Fibroblast of lung (primary cell): Measurements from ENCODE around the gene TCF4. TPM values are rescaled to one million over a fixed set of nuclear protein-coding genes. Genes with fewer than 3 reads are reported as not detected.

Experiments
- DNase-seq, 2 donors: peaks; one replicate each; pipeline versions ENCODE4 v3.0.0 to v3.0.0-alpha.2; 2010; ENCODE audit warnings: low read depth in 2 of 2
- H2AFZ ChIP-seq: 2 replicates; pipeline ENCODE4 v1.5.1; 2012; ENCODE audit warnings: low read length, control low read depth, inconsistent platforms
- H3K27ac ChIP-seq: 2 replicates; pipeline ENCODE4 v1.5.1; 2011; ENCODE audit warnings: low read length, control low read depth; ENCODE audit not compliant: insufficient read depth
- H3K27me3 ChIP-seq: 2 replicates; pipeline ENCODE4 v1.5.1; 2011; ENCODE audit warnings: mild to moderate bottlenecking, low read length; ENCODE audit not compliant: control insufficient read depth, insufficient read depth
- H3K36me3 ChIP-seq: 2 replicates; pipeline ENCODE4 v1.5.1; 2011; ENCODE audit warnings: low read length; ENCODE audit not compliant: control insufficient read depth, insufficient read depth
- H3K4me1 ChIP-seq: 2 replicates; pipeline ENCODE4 v1.5.1; 2011; ENCODE audit warnings: low read length; ENCODE audit not compliant: control insufficient read depth, insufficient read depth; ENCODE audit errors: extremely low read depth
- H3K4me2 ChIP-seq: 2 replicates; pipeline ENCODE4 v1.5.1; 2011; ENCODE audit warnings: low read length, control low read depth; ENCODE audit not compliant: insufficient read depth; ENCODE audit errors: extremely low read depth
- H3K4me3 ChIP-seq, 4 experiments: fragments of 200-600 bp in 1 of 4; sonication (generic) in 1 of 4; replicated peaks in 1 of 4; 2 replicates each; pipeline ENCODE4 v1.5.1; 2011 to 2016; ENCODE audit warnings: low read length in 4 of 4, low read depth in 3 of 4, mild to moderate bottlenecking in 3 of 4, control low read depth in 2 of 4, inconsistent platforms in 1 of 4, mixed read lengths in 1 of 4; ENCODE audit not compliant: insufficient read depth in 1 of 4; ENCODE audit errors: control extremely low read depth in 1 of 4
- H3K79me2 ChIP-seq: 2 replicates; pipeline ENCODE4 v1.5.1; 2012; ENCODE audit warnings: mild to moderate bottlenecking, low read length, inconsistent platforms; ENCODE audit not compliant: control insufficient read depth, insufficient read depth
- H3K9ac ChIP-seq: 2 replicates; pipeline ENCODE4 v1.5.1; 2011; ENCODE audit warnings: mild to moderate bottlenecking, low read length, control low read depth; ENCODE audit not compliant: insufficient read depth
- H3K9me3 ChIP-seq: 2 replicates; pipeline ENCODE4 v1.5.1; 2012; ENCODE audit warnings: low read depth, low read length; ENCODE audit not compliant: control insufficient read depth, insufficient read depth
- H4K20me1 ChIP-seq: 2 replicates; pipeline ENCODE4 v1.5.1; 2011; ENCODE audit warnings: low read length; ENCODE audit not compliant: control insufficient read depth, insufficient read depth; ENCODE audit errors: extremely low read depth
- CTCF ChIP-seq, 2 donors: IDR thresholded peaks in 1 of 2; conservative IDR thresholded peaks in 1 of 2; 1 replicate in 1 of 2; 2 replicates in 1 of 2; pipeline ENCODE4 v1.5.1; 2011 to 2012; ENCODE audit warnings: low read length in 2 of 2, control low read depth in 1 of 2, inconsistent platforms in 1 of 2, low read depth in 1 of 2, mild to moderate bottlenecking in 1 of 2
- EZH2 ChIP-seq: IDR thresholded peaks from 2 replicates; pipeline ENCODE4 v1.5.1; 2012; ENCODE audit warnings: low read length, control low read depth, mild to moderate bottlenecking; ENCODE audit errors: missing control alignments
- polyA plus RNA-seq, 2 donors: library from polyadenylated mRNA; depleted of rRNA in 1 of 2; stranded (reverse) in 1 of 2; unstranded in 1 of 2; fragments of >200 nt; gene quantifications; 2 replicates each; pipeline ENCODE4 v1.2.1, GENCODE V29; 2011 to 2012; ENCODE audit warnings: missing spikeins in 1 of 2
- total RNA-seq: library from RNA; depleted of rRNA; stranded (reverse); fragments of >200 nt; gene quantifications from 2 replicates; pipeline ENCODE4 v1.2.1, GENCODE V29; 2014

TCF4 gene
- total and polyA plus RNA-seq, 2 donors (not counting 1 experiment from before 2014, with no cell fraction given) = 48.9 to 57.6 TPM

- H3K4me2 ChIP-seq = no peak overlapping the region
- H3K36me3 ChIP-seq = peaks cover 3% of the 10 kb centered on the region
- H3K9ac ChIP-seq = no peak overlapping the region
- H3K9me3 ChIP-seq = no peaks in the 10 kb centered on the region
- peak in 1 of 2 donors; percentile 23 for DNase-seq
- no peaks in the 10 kb centered on the region for H4K20me1 ChIP-seq
- H3K4me1 ChIP-seq = peaks cover 1% of the 10 kb centered on the region
- no peak overlapping the region for H3K27ac ChIP-seq
- no peak overlapping the region for H2AFZ ChIP-seq
- peaks cover 2% of the 10 kb centered on the region for H3K79me2 ChIP-seq
- no peak for TF ChIP-seq CTCF (conservative IDR thresholded peaks at IDR 0.05 in 1 of 2, IDR thresholded peaks at IDR 0.05 in 1 of 2; ENCODE audit: low read depth in 1 of 2, low read length in 2 of 2)
- no peak for TF ChIP-seq EZH2
- no peaks in the 10 kb centered on the region for H3K27me3 ChIP-seq
- no peak overlapping the region for H3K4me3 ChIP-seq
Measured at GRCh38 chr18:55280503-55280902, 307.5 kb downstream of the TCF4 start.

- Histone ChIP-seq H3K79me2 (no peaks in the 10 kb centered on the region), H3K4me1 (peaks cover 3% of the 10 kb centered on the region), H3K9me3 (no peaks in the 10 kb centered on the region), H4K20me1 (no peaks in the 10 kb centered on the region), H3K4me3 (no peak overlapping the region), H3K9ac (no peak overlapping the region), H3K27ac (no peak overlapping the region), H3K36me3 (peaks cover 2% of the 10 kb centered on the region), H3K4me2 (no peak overlapping the region), H3K27me3 (no peaks in the 10 kb centered on the region), H2AFZ (no peak overlapping the region)
- peak; percentile 89 to 92 for DNase-seq
- TF ChIP-seq EZH2 (no peak), CTCF (conservative IDR thresholded peaks at IDR 0.05 in 1 of 2, IDR thresholded peaks at IDR 0.05 in 1 of 2; ENCODE audit: low read depth in 1 of 2, low read length in 2 of 2) (peak in 1 of 2 donors; percentile 26)
Measured at GRCh38 chr18:55275039-55275901, 312.7 kb downstream of the TCF4 start.

GRCh38 chr18:55272510-55273243, 315.3 kb downstream of the TCF4 start:
- Histone ChIP-seq H2AFZ (no peak overlapping the region), H3K9ac (no peak overlapping the region), H3K27me3 (no peaks in the 10 kb centered on the region), H3K27ac (peak overlapping the region; percentile 0), H4K20me1 (no peaks in the 10 kb centered on the region), H3K4me1 (peaks cover 3% of the 10 kb centered on the region), H3K36me3 (peaks cover 4% of the 10 kb centered on the region), H3K79me2 (no peaks in the 10 kb centered on the region), H3K9me3 (no peaks in the 10 kb centered on the region), H3K4me2 (no peak overlapping the region), H3K4me3 (no peak overlapping the region)
- no peak for TF ChIP-seq EZH2
- TF ChIP-seq CTCF (conservative IDR thresholded peaks at IDR 0.05 in 1 of 2, IDR thresholded peaks at IDR 0.05 in 1 of 2; ENCODE audit: low read depth in 1 of 2, low read length in 2 of 2) = no peak
- peak; percentile 85 to 89 for DNase-seq
